Adrenal gland (tissue), 5 donors: ENCODE results near the gene CWF19L1.

Experiments
- CTCF ChIP-seq, 6 experiments: fragments of 450-650 bp in 4 of 6; fragments of 200-600 bp in 2 of 6; sonication (generic) in 1 of 6; IDR thresholded peaks; 1 replicate in 5 of 6; 2 replicates in 1 of 6; pipeline versions ENCODE4 v1.5.1 to v1.8.0; 2016 to 2021; ENCODE audit warnings: antibody characterized with exemption in 6 of 6, mild to moderate bottlenecking in 2 of 6, moderate library complexity in 1 of 6
- POLR2A ChIP-seq, 2 donors: fragments of 450-650 bp; IDR thresholded peaks; one replicate each; pipeline ENCODE4 v1.6.1; 2017; ENCODE audit warnings: antibody characterized with exemption in 2 of 2, mild to moderate bottlenecking in 2 of 2, moderate library complexity in 1 of 2
- donor health status: DM: no; HTN: no; CAD: no.

DNA sequence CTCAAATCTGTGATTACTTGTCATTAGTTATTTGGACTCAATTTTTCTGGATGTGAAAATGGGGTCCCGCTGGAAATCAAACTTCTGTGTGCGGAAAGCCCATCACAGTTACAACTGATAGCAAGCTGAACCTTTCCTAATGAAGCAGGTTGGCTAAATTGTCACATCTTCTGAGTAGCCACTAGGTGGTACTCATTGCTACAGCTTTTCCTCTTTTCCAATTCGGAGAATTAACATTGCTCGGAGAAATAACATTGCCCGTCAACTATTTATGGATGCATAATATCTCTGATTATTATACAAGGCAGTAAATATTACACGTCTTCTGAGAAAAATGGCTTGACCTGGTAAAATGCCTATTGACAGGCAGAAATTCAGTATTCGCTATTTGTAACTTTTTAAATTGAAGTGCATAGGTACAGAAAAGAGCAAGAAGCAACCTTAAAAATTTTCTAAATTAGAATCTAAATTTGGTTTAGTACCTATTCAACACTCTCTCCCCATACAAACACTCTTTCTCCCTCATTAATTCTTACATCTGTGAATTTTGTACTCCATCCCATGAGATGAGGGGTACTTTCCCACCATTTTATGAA lies 36.4 kb upstream of the CWF19L1 start:
- peak; percentile 49 to 64 (median 58) for TF ChIP-seq CTCF (IDR thresholded peaks at IDR 0.05)
- no peak for TF ChIP-seq POLR2A (IDR thresholded peaks at IDR 0.05)
